WTC11 (cell line): ENCODE results near the gene LCORL. TPM values are rescaled to one million over a fixed set of nuclear protein-coding genes. Genes with fewer than 3 reads are reported as not detected.

Experiments
- ATAC-seq: fragments of 200-7000 bp; cut with Tn5 transposase; 2 replicates; pipeline ENCODE4 v1.10.0; 2021; ENCODE audit warnings: mild to moderate bottlenecking, moderate library complexity
- CTCF ChIA-PET: fragments of 300-600 bp; sonication (Branson Sonifier 250); formaldehyde crosslinking; loops from one replicate; lab custom pipeline; 2021; ENCODE audit warnings: antibody characterized with exemption; lab: Charles Lee
- POLR2A ChIA-PET: fragments of 350-600 bp; sonication (Branson Sonifier 250); formaldehyde crosslinking; loops from one replicate; lab custom pipeline; 2021; ENCODE audit warnings: antibody characterized with exemption; lab: Charles Lee
- DNase-seq: peaks from one replicate; pipeline ENCODE4 v3.0.0; 2021; ENCODE audit warnings: low spot score
- H3K27ac Mint-ChIP-seq: 2 replicates; pipeline ENCODE4 v1.8.0; 2021; ENCODE audit warnings: mixed read lengths
- H3K27me3 Mint-ChIP-seq: 2 replicates; pipeline ENCODE4 v1.8.0; 2021; ENCODE audit warnings: low read depth, mild to moderate bottlenecking, moderate library complexity, mixed read lengths
- H3K36me3 Mint-ChIP-seq: 2 replicates; pipeline ENCODE4 v1.8.0; 2021; ENCODE audit warnings: mixed read lengths
- H3K4me1 Mint-ChIP-seq: 2 replicates; pipeline ENCODE4 v1.8.0; 2022; ENCODE audit warnings: mixed read lengths
- H3K4me3 Mint-ChIP-seq: 2 replicates; pipeline ENCODE4 v1.8.0; 2021; ENCODE audit warnings: mild to moderate bottlenecking, moderate library complexity, mixed read lengths
- H3K9me3 Mint-ChIP-seq: 2 replicates; pipeline ENCODE4 v1.8.0; 2021; ENCODE audit warnings: mixed read lengths
- AFF4 ChIP-seq: sonication (generic); formaldehyde crosslinking; IDR thresholded peaks from 2 replicates; pipeline ENCODE4 v1.8.1; 2023; ENCODE audit warnings: mild to moderate bottlenecking, missing genetic modification reagents, borderline replicate concordance
- CREB1 ChIP-seq: sonication (generic); formaldehyde crosslinking; IDR thresholded peaks from 2 replicates; pipeline ENCODE4 v1.8.0; 2023; ENCODE audit warnings: mild to moderate bottlenecking, missing genetic modification reagents
- CREM ChIP-seq: sonication (generic); formaldehyde crosslinking; IDR thresholded peaks from 2 replicates; pipeline ENCODE4 v1.8.1; 2022; ENCODE audit warnings: mild to moderate bottlenecking, missing genetic modification reagents, moderate library complexity
- ERG ChIP-seq: fragments of 250-450 bp; sonication (Bioruptor Pico); IDR thresholded peaks from 2 replicates; pipeline ENCODE4 v1.8.0; 2021; ENCODE audit warnings: mild to moderate bottlenecking
- MAX ChIP-seq: sonication (generic); formaldehyde crosslinking; IDR thresholded peaks from 2 replicates; pipeline ENCODE4 v1.8.0; 2022; ENCODE audit warnings: mild to moderate bottlenecking, missing genetic modification reagents
- PRRX2 ChIP-seq: fragments of 250-450 bp; sonication (Bioruptor Pico); IDR thresholded peaks from 2 replicates; pipeline ENCODE4 v1.8.0; 2021; ENCODE audit warnings: mild to moderate bottlenecking
- SP1 ChIP-seq: sonication (generic); formaldehyde crosslinking; conservative IDR thresholded peaks from 2 replicates; pipeline ENCODE4 v1.8.1; 2022; ENCODE audit warnings: missing genetic modification reagents
- STAT6 ChIP-seq: sonication (generic); formaldehyde crosslinking; conservative IDR thresholded peaks from 2 replicates; pipeline ENCODE4 v1.8.1; 2023; ENCODE audit warnings: mild to moderate bottlenecking, low read depth, missing genetic modification reagents, moderate library complexity
- TEAD1 ChIP-seq: sonication (generic); formaldehyde crosslinking; IDR thresholded peaks from 2 replicates; pipeline ENCODE4 v1.8.0; 2022; ENCODE audit warnings: mild to moderate bottlenecking, missing genetic modification reagents
- ZMAT4 ChIP-seq: fragments of 250-450 bp; sonication (Bioruptor Pico); IDR thresholded peaks from 2 replicates; pipeline ENCODE4 v1.9.0; 2021; ENCODE audit warnings: mild to moderate bottlenecking
- ZNF232 ChIP-seq: sonication (generic); formaldehyde crosslinking; IDR thresholded peaks from 2 replicates; pipeline ENCODE4 v1.8.0; 2022; ENCODE audit warnings: mild to moderate bottlenecking, missing genetic modification reagents
- ZNF425 ChIP-seq: fragments of 250-450 bp; sonication (Bioruptor Pico); conservative IDR thresholded peaks from 2 replicates; pipeline ENCODE4 v1.9.0; 2021; ENCODE audit warnings: mild to moderate bottlenecking
- ZNF671 ChIP-seq: fragments of 250-450 bp; sonication (Bioruptor Pico); IDR thresholded peaks from 2 replicates; pipeline ENCODE4 v1.8.0; 2021; ENCODE audit warnings: mild to moderate bottlenecking
- total RNA-seq: library from RNA; stranded (reverse); gene quantifications from 3 replicates; pipeline ENCODE4 v1.2.3, GENCODE V29; 2021

The LCORL gene
- total RNA-seq, 1 experiment from 2014 or later, result 19.9 TPM

GRCh38 chr4:17911608-17912007 is 109.9 kb downstream of the LCORL start:
- ChIA-PET POLR2A (no interaction called here), CTCF (no interaction called here)
- Mint-ChIP-seq H3K27me3 (no peaks in the 10 kb centered on the region), H3K4me1 (no peaks in the 10 kb centered on the region), H3K9me3 (peaks cover 10% of the 10 kb centered on the region), H3K4me3 (no peak overlapping the region), H3K36me3 (peaks cover 15% of the 10 kb centered on the region; the same call in 1 of the 2 replicates), H3K27ac (no peak overlapping the region)
- DNase-seq (no peak), ATAC-seq (no peak)
- no peak for TF ChIP-seq PRRX2 (CRISPR knock-in tag)
- TF ChIP-seq SP1 (CRISPR knock-in tag), result no peak
- TF ChIP-seq CREB1, result no peak
- TF ChIP-seq CREM (CRISPR knock-in tag), result no peak
- TF ChIP-seq ERG, result no peak
- no peak for TF ChIP-seq STAT6 (CRISPR knock-in tag)
- TF ChIP-seq MAX (CRISPR knock-in tag), result no peak
- no peak for TF ChIP-seq ZNF232 (CRISPR knock-in tag)
- TF ChIP-seq ZNF671 (CRISPR knock-in tag), result no peak
- TF ChIP-seq AFF4 (CRISPR knock-in tag), result no peak
- TF ChIP-seq ZMAT4 (CRISPR knock-in tag), result no peak

GRCh38 chr4:17898553-17899055 is 123.0 kb downstream of the LCORL start:
- CTCF ChIA-PET, result no interaction called here
- no peaks in the 10 kb centered on the region for H3K27me3 Mint-ChIP-seq
- H3K4me3 Mint-ChIP-seq, result no peak overlapping the region
- H3K9me3 Mint-ChIP-seq, result no peaks in the 10 kb centered on the region
- no peaks in the 10 kb centered on the region for H3K36me3 Mint-ChIP-seq
- ATAC-seq, result no peak
- H3K27ac Mint-ChIP-seq, result no peak overlapping the region
- POLR2A ChIA-PET, result no interaction called here
- no peak for DNase-seq
- no peaks in the 10 kb centered on the region for H3K4me1 Mint-ChIP-seq
- TF ChIP-seq ZNF232 (CRISPR knock-in tag) (no peak), ZNF425 (CRISPR knock-in tag) (no peak), TEAD1 (CRISPR knock-in tag) (no peak)
